NCI-H345 (cell line): Measurements from ENCODE around the gene STK25.
A peak's percentile ranks its signal among the peaks of the same experiment; 100 is the strongest.
"Not testable (repeated sequence)": the region's sequence is repeated elsewhere in the genome, so short reads cannot be mapped to it uniquely, and the experiment has no call there.

Experiments
- DNase-seq: peaks from one replicate; lab custom pipeline; 2025; lab: John Stamatoyannopoulos, UW

STK25 gene

DNA sequence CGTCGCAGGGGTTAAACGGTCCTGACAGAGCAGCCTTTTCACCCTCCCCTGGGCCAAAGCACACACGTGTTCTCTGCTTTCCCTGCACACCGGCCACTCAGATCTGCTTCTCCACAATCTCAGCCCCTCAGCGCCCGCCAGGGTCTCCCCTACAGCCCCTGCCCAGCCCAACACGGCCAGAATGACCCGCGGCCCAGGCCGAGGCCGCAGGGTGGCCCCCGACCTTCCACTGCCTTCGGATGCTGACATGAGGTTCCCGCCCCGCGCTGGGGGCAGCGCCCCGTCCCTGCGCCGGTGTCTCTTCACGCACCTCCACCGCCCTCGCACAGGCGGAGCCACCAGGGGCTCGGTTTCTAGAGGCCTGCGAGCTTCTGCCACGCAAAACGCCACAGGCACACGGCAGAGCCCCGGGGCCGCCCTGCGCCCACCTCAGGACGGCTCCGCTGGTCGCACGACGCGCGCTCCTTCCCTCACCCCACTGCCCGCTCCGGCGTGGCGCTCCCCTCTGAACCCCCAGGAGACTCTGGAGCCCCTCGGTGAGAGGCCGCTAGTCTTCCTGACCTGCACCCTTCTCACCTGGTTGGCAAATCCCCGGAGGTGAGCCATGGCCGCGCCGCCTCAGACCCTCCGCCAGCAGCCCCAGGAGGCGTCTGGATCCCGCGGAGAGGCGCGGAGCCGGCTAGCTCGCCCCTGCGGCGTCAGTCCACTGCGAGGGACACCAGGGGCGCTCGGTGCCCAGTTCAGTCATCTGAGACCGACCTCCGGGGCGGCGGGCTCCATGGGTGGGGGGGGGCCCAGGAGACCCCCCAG, 749 bp downstream of the STK25 start:
- DNase-seq: peak; percentile 63

DNA sequence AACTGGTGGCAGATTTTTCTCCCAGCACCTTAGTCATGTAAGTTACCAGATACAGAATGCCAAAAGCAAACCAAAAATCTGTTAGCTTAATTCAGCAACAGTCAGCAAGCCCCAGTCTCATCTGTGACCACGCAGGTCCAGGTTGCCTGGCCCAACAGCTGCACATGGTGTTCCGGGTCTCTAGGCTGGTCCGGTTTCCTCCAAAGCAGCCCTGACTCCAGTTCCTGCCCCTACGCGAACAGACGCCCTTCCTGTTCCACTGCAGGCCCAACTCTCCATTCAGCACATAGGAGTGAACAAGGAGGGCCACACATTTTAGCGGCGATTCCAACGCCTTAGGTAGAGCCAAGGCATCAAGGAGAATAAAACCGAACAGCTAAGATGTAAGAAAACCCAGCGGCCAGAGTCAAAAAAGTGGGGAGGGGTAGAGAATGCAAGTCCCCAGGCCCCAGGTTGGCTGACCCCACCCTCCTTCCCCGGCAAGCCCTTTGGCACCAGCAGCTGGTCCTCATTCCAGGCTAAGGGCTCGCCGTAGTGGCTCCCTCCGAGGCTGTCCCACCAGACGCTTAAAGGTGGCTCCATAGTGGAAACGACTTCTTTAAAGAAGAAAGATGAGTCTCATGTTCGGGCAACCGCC, 1.5 kb downstream of the STK25 start:
- no peak for DNase-seq

DNA sequence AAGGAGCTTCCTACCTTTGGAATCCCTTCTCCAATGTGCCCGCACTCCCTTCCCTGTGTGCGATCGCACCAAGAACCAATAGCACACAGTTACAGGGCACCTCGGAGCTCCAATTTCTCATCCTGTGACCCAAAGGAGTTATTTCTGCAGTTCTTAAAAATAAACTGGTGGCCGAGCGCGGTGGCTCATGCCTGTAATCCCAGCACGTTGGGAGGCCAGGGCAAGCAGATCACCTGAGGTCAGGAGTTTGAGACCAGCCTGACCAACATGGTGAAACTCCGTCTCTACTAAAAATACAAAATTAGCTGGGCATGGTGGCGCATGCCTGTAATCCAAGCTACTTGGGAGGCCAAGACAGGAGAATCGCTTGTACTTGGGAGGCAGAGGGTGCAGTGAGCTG, 2.1 kb downstream of the STK25 start:
- DNase-seq: not testable (repeated sequence)

DNA sequence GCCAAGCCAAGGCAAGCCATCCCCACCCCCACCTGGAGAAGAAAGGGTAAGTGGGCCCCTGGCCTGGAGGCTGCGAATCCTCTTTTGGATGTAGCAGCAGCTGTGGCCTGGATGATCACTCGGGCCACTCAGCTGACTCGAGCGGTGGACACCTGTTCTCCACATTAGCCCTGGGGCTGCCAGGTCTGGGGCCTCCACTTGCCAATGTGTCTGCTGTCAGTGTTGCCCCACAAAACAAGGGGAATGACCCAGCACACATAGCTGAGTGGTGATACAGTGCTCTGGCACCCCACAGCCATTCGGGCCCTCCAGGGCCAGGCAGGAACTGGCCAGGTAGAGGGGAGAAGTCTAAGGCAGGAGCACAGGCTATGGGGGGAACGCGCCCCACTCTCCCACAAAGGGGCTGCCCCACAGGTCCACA, 2.6 kb downstream of the STK25 start:
- no peak for DNase-seq

DNA sequence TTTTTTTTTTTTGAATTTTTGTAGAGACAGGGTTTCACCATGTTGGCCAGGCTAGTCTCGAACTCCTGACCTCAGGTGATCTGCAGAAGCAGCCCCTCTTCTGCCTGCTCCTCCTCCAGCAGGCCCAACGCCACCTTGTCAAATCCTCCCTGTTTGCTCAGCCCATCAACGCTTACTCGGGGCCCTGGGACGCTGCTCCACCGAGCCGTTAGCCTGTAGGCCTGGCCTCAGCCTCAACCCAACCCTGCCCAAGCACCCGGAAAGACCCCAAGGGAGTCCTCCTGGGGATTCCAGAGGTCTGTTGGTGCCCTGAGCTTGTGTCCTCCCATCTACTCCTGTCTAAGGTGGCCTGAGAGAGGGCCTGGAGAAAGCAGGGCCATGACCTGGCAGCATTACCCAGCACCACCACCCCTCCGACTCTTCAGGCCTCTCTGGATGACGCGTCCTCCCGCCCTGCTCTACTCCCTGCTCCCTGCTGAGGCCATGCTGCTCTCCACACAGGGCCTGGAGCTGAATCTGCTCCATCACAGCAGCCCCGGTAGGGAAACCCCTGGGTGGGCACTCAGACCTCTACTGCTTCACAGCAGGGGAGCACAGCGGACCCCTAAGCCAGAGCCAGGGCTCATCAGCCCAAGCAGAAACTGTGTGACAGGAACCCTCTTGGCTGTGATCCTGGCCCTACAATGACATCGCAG, 3.2 kb downstream of the STK25 start:
- DNase-seq: no peak

DNA sequence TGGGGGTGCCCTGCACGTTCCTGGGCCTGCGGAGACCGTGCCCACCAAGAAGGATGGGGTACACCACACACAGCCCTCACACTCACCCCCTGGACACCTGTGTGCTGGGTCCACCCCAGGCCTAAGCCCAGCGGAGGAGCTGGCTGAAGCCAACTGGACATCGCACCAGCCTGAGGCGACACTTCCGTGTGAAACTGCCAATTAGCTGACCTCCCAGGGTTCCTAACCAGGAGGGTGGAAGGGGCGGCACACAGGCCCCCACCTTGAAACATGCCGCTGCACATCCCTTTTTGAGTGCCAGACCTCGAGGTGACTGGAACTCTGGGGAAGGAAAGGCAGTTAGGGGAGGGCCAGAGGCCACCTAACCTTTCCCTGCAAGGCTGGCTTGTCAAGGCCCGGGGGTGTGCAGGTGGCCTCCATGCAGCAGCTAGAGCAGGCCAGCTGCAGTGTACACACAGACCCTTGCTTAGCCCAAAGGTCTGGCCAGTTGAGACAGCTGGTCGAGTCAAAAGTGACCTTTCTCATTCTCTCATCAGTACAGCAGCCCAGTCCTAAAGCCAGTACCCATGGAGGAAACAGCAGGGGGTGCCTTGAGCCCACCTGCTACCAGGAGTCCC, 4.5 kb downstream of the STK25 start:
- no peak for DNase-seq

DNA sequence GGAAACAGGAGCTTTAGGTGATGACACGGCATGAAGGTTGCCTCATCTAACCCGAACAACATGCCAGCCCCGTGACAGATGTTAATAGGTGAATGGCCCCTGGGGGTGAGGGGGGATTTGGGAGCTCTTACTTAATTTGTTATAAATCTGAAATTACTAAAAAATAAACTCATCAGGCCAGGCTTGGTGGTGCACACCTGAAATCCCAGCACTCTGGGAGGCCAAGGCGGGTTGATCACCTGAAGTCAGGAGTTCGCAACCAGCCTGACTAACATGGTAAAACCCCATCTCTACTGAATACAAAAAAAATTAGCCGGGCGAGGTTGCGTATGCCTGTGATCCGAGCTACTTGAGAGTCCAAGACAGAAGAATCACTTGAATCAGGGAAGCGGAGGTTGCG, 6.1 kb downstream of the STK25 start:
- no peak for DNase-seq

DNA sequence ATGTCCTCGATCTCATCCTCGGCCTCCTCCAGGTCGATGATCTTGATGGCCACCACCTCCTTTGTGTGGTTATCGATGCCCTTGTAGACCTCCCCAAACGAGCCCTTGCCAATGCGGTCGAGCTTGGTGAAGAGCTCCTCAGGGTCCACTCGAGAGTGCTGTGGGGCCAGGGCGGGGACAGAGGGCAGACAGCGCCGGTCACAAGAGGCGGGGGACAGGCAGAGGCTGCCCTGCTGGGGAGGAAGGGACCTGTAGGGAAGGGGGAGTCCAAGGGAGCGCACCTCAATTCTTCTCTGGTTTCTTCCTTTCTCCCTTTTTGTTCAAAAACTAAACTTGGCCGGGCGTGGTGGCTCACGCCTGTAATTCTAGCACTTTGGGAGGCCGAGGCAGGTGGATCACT, 6.8 kb downstream of the STK25 start:
- no peak for DNase-seq

DNA sequence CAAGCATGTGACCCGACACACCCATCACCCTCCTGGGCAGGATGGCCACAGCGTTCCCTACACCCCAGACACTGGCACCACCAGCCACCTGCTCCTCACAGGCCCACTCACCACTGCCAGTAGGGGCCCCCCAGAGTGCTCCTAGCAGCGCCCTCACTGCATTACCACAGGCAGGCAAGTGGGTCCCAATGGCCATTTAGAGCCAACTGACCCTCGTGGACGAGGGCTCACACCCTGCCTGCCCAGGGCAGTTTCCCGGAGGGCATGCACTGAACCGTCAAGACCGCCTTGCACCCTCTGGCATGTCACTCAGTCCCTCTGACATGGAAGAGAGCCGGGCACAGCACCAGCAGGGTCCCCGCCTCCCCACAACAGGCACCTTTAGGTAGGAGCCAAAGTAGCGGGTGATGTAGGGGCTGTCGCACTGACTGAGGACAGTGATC, 7.3 kb downstream of the STK25 start:
- no peak for DNase-seq

DNA sequence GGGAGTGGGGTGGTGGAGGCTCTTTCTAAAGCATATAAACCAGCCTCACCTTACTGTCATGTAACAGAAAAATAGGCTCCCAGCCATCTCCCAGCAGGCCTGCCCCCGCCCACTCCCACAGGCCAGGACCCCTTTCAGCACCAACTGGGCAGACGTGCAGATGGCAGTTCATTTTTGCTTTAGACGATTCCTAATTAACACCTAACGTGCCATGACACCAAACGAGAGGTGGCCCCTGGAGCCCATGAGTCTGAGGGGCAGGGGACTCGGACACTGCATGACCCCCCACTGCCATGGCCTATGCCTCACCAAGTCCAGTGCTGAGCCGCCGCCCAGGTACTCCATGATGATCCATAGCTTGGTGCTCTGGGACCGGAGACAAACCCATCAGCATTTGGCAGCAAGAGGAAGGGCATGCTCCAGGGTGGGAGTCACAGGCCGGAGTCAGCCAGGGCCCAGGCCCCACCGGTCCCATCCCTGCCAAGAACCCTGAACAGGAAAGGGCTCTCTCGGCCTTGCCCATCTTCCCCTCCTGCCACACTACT, 7.9 kb downstream of the STK25 start:
- DNase-seq: no peak

DNA sequence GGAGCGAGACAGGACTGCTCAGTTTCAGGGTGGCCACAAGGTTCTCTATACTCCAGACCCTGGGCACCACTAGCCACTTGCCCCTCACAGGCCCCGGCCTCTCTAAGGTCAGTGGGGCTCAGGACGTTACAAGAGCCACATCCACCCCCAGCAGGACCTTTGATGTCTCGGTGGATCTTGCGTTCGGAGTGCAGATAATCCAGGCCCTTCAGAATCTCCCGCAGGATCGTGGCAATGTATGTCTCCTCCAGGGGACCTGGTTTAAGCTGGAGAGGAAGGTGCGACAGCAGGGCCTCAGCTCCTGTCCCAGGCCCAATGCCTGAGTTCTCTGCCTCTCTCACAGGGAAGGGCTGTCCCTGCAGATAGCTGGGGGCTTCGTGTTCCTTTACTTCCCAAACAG, 8.4 kb downstream of the STK25 start:
- DNase-seq: no peak

DNA sequence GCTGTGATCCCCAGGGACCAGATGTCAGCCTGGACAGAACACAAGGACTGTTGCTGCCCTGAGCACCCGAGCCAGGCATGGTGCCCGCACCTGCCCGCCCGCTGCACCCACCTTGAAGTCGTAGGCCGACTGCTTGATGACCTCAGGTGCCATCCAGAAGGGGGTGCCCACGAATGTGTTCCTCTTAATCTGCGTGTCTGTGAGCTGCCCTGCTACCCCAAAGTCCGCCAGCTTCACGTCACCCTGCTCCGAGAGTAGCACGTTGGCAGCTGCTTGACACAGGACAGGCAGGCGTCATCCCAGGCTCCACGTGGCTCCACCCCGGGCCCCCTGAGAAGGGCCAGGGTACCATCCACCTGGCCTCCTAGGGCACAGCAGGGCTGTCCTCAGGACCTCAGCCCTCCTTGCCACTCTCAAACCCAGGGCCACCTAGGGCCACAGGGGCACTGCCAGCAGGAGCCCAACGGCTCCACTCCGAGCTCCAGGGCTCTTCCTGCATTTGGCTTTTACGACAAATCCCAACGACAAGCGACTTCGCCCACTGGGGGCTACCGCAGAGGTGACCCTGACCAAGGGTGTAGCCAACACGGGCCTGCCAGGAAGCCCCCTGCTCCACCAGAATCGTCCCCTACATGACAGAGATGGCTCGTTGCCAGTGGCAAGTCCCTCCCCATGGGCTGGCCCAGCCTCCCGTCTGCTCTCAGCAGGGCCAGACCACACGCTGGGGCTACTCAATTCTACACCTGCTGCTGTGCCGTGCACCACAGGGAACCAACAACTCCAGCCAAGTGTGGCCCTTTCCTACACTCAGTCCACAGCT, 9.0 kb downstream of the STK25 start:
- DNase-seq: peak; percentile 95

DNA sequence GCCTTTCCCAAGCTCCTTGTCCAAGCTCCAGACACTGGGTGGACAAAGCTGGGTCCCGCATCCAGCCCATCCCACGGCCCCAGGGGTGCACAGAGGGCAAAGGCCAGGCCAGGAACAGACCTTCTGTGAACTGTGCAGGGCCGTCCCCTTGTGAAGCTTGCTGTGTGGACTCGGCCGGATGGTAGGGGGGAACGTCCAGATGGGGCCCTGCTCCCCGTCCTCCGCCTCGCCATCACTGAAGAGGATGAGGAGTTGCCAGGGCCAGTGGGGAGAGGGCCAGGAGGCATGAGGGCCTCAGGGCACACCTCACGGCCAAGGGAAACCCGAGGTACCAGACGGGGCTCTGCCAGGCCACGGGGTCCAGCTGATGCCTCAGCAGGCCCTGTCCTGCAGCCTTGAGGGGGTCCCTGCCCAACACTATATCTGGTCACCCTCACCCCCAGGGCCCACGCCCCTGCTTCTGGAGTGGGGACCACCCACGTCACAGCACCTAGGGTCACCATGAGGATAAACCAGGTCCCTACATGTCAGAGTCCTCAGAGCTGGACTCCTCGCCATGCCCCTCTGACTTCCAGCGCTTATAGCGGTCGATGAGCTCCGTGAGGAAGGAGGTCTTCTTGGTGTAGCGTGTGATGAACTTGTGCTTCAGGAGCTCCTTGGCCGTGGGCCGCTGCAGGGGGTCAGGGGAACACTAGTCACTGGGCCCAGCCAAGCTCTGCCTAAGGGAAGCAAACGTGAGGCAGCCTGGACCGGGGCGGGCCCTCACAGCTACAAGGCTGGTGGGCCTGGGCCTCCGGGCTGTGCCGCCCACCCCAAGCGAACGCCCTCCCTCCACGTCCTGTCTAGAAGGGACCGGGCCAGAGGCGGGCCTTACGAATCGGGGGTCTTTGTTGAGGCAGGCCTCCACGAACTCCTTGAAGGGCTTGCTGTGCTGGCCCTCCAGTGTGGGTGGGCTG, 10.0 kb downstream of the STK25 start:
- no peak for DNase-seq

DNA sequence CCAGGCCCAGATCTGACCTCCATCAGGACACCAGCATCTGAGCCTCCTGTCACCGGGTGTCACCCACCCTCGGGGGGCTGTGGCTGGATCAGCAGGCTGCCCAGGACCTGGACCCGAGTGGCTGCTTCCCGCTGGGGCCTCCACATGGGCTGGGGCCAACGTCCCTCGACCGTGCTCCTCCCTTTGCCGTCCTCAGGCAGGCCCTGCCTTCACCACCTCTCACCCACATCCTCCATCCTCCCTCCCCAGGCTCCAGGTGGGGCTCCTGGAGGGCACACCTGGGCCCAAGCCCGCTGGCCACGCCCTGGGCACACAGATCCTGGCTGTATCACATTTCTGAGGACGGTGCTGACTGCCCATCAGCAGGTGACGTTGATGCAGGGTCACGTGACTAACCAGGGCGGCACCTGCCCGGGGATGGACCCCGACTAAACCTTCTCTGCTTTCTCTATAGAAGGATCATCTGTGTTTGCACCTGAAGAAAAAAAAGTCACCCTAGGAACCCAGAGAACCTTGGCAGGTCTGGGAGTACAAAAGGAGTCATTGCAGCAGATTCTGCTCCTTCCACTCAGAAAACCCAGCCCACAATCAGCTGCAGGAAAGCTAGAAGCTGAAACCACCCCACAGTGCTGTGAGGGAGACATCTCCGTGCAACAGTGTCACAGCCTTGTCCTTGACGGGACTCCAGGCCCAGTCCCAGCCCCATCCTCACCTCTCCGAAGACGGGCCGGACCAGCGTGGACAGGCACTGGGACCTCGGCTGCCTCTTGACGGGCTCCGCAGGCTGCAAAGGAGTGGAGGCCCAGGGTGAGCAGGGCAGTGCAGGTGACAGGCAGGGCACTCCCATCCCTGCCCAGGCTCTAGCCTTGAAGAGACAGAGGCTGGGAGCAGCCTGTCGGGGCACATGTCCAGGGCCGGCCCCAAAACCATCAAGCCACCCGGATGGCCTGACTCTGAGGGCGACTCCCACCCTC, 11.2 kb downstream of the STK25 start:
- no peak for DNase-seq

DNA sequence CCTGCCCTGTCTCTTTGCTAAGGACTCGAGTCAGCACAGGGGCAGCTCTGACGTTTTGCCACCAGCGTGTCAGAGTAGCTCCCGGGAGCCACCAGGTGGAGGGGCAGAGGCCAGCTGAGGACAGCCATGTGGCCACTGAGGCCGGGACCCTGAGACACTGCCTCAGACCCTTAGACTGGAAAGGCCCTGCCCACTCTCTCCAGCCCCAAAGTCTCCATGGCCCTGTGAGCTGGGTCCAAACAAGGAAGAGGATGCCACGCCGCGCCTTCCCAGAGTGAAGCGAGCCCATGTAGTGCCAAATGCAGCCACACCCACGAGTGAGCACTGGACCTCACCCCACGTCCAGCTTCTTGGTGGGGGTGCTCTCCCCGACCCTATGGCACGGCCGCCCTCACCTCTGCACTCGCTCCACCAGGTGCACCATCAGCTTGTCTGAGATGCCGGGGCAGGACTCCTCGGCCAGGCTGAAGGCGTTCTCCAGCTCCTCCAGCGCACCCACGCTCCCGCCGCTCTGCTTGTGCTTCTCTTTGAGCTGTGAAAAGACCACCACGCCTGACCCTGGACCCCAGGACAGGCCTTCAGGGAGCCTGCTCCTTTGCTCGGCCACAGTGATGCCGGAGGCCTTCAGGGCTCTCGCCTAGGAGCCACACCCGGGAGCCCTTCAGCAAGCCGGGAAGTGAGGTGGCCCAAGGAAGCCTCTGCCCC, 12.2 kb downstream of the STK25 start:
- no peak for DNase-seq

DNA sequence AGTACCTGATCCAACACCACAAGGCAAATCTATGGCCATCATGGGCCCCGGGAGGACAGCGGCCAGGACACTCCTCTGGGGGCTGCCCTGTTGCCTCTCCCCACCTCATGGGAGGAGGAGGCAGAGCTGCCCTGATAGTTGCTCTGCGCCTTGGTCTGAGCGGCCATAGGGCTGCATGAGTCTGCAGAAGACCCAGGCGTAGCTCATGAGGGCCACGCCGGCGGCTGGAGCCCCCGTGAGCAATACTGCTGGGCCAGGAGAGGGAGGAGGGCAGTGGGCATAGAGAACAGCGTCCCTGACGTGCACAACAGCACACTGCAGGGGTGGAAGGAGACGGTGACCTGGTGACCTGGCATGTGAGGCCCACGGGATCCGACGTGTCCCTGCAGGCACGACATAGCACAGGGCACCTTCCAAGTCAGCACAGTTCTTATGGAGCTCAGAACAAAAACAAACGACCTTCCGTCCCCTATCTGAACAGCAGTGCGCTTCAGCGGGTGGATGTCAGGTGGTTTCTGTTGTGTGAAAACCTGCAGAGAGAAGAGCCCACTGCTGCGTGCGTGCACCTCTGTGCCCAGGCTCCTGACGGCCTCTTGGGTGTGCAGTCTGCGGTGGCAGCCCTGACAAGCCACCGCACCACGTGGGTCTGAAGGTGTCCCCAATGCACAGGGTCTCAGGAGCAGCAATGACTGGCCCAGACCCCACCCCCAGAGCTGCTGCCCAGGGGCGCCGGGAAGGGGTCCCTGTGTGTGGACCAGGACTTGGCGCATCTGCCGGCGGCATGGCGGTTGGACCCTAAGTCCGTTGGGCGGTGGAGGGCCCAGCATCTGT, 13.0 kb downstream of the STK25 start:
- no peak for DNase-seq

DNA sequence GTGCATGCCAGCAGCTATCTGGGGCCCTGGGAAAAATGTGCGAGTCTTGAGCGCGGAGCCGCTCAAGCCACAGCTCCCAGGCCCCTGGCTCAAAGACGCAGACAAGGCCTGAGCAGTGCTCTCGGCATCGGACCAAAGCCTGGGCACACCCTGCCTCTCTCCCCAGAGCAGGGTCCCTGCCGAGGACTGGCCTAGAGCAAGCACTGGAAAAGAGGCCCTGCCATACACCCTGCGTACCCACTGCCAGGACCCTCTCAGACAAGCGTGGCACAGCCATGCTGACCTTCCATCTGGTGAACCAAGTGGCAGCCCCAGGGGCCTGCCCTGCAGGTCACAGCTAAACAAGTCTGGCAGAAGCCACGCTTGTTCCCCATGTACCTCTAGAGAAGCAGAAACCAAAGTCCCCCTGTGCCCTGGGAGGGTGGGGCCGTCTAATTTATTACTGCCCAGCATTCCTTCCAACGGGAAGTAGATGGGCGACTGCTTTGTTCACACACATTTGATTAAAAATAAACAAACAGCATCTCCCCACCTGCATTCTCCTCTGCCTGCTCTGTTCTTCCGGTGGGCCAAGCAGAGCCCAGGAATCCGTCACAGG, 14.0 kb downstream of the STK25 start:
- DNase-seq: no peak
